Neural cell (in vitro differentiated cells): ENCODE results near the gene COTL1.

Experiments
- EZH2 ChIP-seq: fragments of 200-600, 300-800 bp; shearing (Covaris generic), sonication (generic); IDR thresholded peaks from 2 replicates; pipeline ENCODE4 v1.6.1; 2014; ENCODE audit warnings: antibody characterized with exemption, low read length, borderline replicate concordance, mild to moderate bottlenecking; ENCODE audit not compliant: insufficient read depth, poor library complexity, severe bottlenecking
- POLR2AphosphoS5 ChIP-seq: IDR thresholded peaks from 2 replicates; pipeline ENCODE4 v1.6.1; 2012
- RAD21 ChIP-seq: fragments of 450-650 bp; conservative IDR thresholded peaks from 2 replicates; pipeline ENCODE4 v1.6.1; 2014; ENCODE audit warnings: antibody characterized with exemption, mild to moderate bottlenecking, moderate library complexity
- TAF1 ChIP-seq: IDR thresholded peaks from 2 replicates; pipeline ENCODE4 v1.6.1; 2012; ENCODE audit warnings: low read depth
- TF ChIP-seq, protein P1 (sequence below): fragments of 450-650 bp; IDR thresholded peaks from 2 replicates; pipeline ENCODE4 v1.5.1; 2014; ENCODE audit warnings: antibody characterized with exemption, mild to moderate bottlenecking, moderate library complexity; ENCODE audit not compliant: poor library complexity, severe bottlenecking

GRCh38 chr16:84561291-84561690 lies 56.6 kb downstream of the COTL1 start:
- no peak for TF ChIP-seq EZH2
- TF ChIP-seq POLR2AphosphoS5: no peak
- TF ChIP-seq, protein P1, sequence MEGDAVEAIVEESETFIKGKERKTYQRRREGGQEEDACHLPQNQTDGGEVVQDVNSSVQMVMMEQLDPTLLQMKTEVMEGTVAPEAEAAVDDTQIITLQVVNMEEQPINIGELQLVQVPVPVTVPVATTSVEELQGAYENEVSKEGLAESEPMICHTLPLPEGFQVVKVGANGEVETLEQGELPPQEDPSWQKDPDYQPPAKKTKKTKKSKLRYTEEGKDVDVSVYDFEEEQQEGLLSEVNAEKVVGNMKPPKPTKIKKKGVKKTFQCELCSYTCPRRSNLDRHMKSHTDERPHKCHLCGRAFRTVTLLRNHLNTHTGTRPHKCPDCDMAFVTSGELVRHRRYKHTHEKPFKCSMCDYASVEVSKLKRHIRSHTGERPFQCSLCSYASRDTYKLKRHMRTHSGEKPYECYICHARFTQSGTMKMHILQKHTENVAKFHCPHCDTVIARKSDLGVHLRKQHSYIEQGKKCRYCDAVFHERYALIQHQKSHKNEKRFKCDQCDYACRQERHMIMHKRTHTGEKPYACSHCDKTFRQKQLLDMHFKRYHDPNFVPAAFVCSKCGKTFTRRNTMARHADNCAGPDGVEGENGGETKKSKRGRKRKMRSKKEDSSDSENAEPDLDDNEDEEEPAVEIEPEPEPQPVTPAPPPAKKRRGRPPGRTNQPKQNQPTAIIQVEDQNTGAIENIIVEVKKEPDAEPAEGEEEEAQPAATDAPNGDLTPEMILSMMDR: no peak
- TF ChIP-seq TAF1: no peak
- no peak for TF ChIP-seq RAD21
